ENCODE data around the gene LPAR6.

LPAR6 gene

DNA sequence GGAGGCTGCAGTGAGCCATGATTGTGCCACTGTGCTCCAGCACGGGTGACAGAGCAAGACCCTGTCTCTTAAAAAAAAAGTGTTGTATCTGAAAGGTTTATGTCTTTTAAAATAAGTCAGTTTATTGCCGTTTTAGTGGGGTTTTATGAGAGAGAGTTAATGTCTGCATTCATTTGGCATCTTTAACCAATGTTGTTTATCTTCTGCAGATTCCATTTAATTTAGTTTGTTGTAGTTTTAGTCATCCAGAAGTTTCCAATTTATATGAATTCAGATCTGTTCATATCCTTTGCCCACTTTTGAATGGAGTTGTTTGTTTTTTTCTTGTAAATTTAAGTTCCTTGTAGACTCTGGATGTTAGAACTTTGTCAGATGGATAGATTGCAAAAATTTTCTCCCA is 36.7 kb upstream of the LPAR6 start:
- H3K4me3 ChIP-seq (ENCODE audit: low read depth, low read length) = no peak overlapping the region
- WGBS (ENCODE audit: extremely low coverage, insufficient coverage, insufficient read length) = no CpG with 5 or more reads among the region's 2 CpGs
- no peak overlapping the region for H3K14ac ChIP-seq (ENCODE audit: low read length)
- no peak for DNase-seq
- H3K36me3 ChIP-seq (ENCODE audit: control insufficient read depth in 1 of 2, insufficient read depth in 2 of 2, low read length in 2 of 2) = no peaks in the 10 kb centered on the region
- H3K9ac ChIP-seq (ENCODE audit: low read length) = no peak overlapping the region
- H4K8ac ChIP-seq (ENCODE audit: low read depth, low read length) = no peak overlapping the region
- H2AFZ ChIP-seq (ENCODE audit: insufficient read depth, low read length, poor library complexity) = no peak overlapping the region
- H3K4ac ChIP-seq (ENCODE audit: low read depth, low read length) = no peak overlapping the region
- H3K27ac ChIP-seq (ENCODE audit: low read depth, low read length) = no peak overlapping the region
- H2BK12ac ChIP-seq (ENCODE audit: low read length) = no peak overlapping the region
- no peaks in the 10 kb centered on the region for H3K9me3 ChIP-seq (ENCODE audit: insufficient read depth, low read depth, low read length)
- H3K18ac ChIP-seq (ENCODE audit: low read length) = no peak overlapping the region
- H2BK5ac ChIP-seq (ENCODE audit: low read depth, low read length, poor library complexity) = no peak overlapping the region
- H2AK5ac ChIP-seq (ENCODE audit: low read length) = no peak overlapping the region
- no peaks in the 10 kb centered on the region for H3K27me3 ChIP-seq (ENCODE audit: insufficient read depth, low read length)
- H3K79me2 ChIP-seq (ENCODE audit: control insufficient read depth, insufficient read depth, low read length, poor library complexity) = no peaks in the 10 kb centered on the region
- no peak overlapping the region for H4K12ac ChIP-seq (ENCODE audit: low read depth, low read length)
- H3K23ac ChIP-seq (ENCODE audit: low read length) = no peak overlapping the region
- H4K91ac ChIP-seq (ENCODE audit: low read depth, low read length) = no peak overlapping the region
- no peaks in the 10 kb centered on the region for H3K79me1 ChIP-seq (ENCODE audit: low read length)
- no peak overlapping the region for H3K4me2 ChIP-seq (ENCODE audit: low read length)
- no peaks in the 10 kb centered on the region for H3K4me1 ChIP-seq (ENCODE audit: control insufficient read depth in 1 of 2, insufficient read depth in 2 of 2, low read length in 2 of 2)
- no peak overlapping the region for H2BK120ac ChIP-seq (ENCODE audit: insufficient read depth, low read length, poor library complexity)

DNA sequence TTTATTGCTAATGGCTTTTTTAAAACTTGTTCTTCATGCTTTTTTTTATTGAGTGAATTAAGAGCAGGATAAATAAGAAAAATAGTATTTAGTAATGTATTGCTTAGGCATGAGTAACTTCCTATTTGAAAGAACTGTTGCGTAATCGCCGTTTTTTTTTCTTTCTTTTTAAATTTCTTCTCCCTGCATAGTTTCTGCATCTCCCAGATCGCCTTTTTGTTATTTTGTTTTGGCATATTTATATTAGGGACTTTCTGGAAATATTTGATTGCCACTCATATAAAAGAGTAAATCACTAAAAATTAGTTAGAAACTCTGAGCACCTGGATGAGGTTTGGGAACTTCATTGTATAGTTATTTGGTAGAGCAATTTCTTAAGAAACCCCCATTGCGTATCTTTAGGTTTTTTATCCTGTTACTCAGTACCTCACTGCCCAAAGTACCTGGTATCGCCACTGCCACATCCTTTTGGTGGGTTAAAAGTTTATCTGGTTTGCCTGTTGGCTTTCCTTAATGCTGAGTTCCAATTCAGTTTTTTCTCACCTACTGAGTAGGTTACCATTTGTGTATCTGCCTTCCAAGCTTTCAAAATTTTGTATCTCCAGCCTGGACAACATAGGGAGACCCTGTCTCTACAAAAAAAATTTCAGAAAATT is 36.2 kb upstream of the LPAR6 start:
- no peaks in the 10 kb centered on the region for H3K36me3 ChIP-seq (ENCODE audit: control insufficient read depth in 1 of 2, insufficient read depth in 2 of 2, low read length in 2 of 2)
- no peak overlapping the region for H3K4ac ChIP-seq (ENCODE audit: low read depth, low read length)
- H3K14ac ChIP-seq (ENCODE audit: low read length) = no peak overlapping the region
- no peak overlapping the region for H2BK5ac ChIP-seq (ENCODE audit: low read depth, low read length, poor library complexity)
- H2BK12ac ChIP-seq (ENCODE audit: low read length) = no peak overlapping the region
- H4K91ac ChIP-seq (ENCODE audit: low read depth, low read length) = no peak overlapping the region
- no peak overlapping the region for H2AFZ ChIP-seq (ENCODE audit: insufficient read depth, low read length, poor library complexity)
- no peaks in the 10 kb centered on the region for H3K79me1 ChIP-seq (ENCODE audit: low read length)
- H3K79me2 ChIP-seq (ENCODE audit: control insufficient read depth, insufficient read depth, low read length, poor library complexity) = no peaks in the 10 kb centered on the region
- H2BK120ac ChIP-seq (ENCODE audit: insufficient read depth, low read length, poor library complexity) = no peak overlapping the region
- no peaks in the 10 kb centered on the region for H3K27me3 ChIP-seq (ENCODE audit: insufficient read depth, low read length)
- H3K4me3 ChIP-seq (ENCODE audit: low read depth, low read length) = no peak overlapping the region
- no peak overlapping the region for H3K9ac ChIP-seq (ENCODE audit: low read length)
- no peak overlapping the region for H4K12ac ChIP-seq (ENCODE audit: low read depth, low read length)
- H3K27ac ChIP-seq (ENCODE audit: low read depth, low read length) = no peak overlapping the region
- H3K9me3 ChIP-seq (ENCODE audit: insufficient read depth, low read depth, low read length) = no peaks in the 10 kb centered on the region
- H3K4me2 ChIP-seq (ENCODE audit: low read length) = no peak overlapping the region
- H3K4me1 ChIP-seq (ENCODE audit: control insufficient read depth in 1 of 2, insufficient read depth in 2 of 2, low read length in 2 of 2) = no peaks in the 10 kb centered on the region
- no peak overlapping the region for H3K18ac ChIP-seq (ENCODE audit: low read length)
- no peak overlapping the region for H3K23ac ChIP-seq (ENCODE audit: low read length)
- no peak overlapping the region for H4K8ac ChIP-seq (ENCODE audit: low read depth, low read length)
- peak in 1 of 2 donors; percentile 57 for DNase-seq
- no CpG with 5 or more reads among the region's 6 CpGs for WGBS (ENCODE audit: extremely low coverage, insufficient coverage, insufficient read length)
- H2AK5ac ChIP-seq (ENCODE audit: low read length) = no peak overlapping the region

GRCh38 chr13:48448285-48448958 is 35.5 kb upstream of the LPAR6 start:
- Histone ChIP-seq H4K91ac (ENCODE audit: low read depth, low read length) (no peak overlapping the region), H2BK5ac (ENCODE audit: low read depth, low read length, poor library complexity) (no peak overlapping the region)
- no CpG with 5 or more reads among the region's 3 CpGs for WGBS (ENCODE audit: extremely low coverage, insufficient coverage, insufficient read length)

GRCh38 chr13:48446464-48446863 is 33.6 kb upstream of the LPAR6 start:
- Histone ChIP-seq H3K36me3 (ENCODE audit: control insufficient read depth in 1 of 2, insufficient read depth in 2 of 2, low read length in 2 of 2) (no peaks in the 10 kb centered on the region), H3K4me2 (ENCODE audit: low read length) (no peak overlapping the region), H2BK12ac (ENCODE audit: low read length) (no peak overlapping the region), H3K9me3 (ENCODE audit: insufficient read depth, low read depth, low read length) (no peaks in the 10 kb centered on the region), H3K4me3 (ENCODE audit: low read depth, low read length) (no peak overlapping the region), H2BK5ac (ENCODE audit: low read depth, low read length, poor library complexity) (no peak overlapping the region), H3K23ac (ENCODE audit: low read length) (no peak overlapping the region), H2AFZ (ENCODE audit: insufficient read depth, low read length, poor library complexity) (no peak overlapping the region), H2BK120ac (ENCODE audit: insufficient read depth, low read length, poor library complexity) (no peak overlapping the region), H4K91ac (ENCODE audit: low read depth, low read length) (no peak overlapping the region), H3K27me3 (ENCODE audit: insufficient read depth, low read length) (no peaks in the 10 kb centered on the region), H3K14ac (ENCODE audit: low read length) (no peak overlapping the region), H2AK5ac (ENCODE audit: low read length) (no peak overlapping the region), H3K27ac (ENCODE audit: low read depth, low read length) (no peak overlapping the region), H3K79me1 (ENCODE audit: low read length) (no peaks in the 10 kb centered on the region), H3K9ac (ENCODE audit: low read length) (no peak overlapping the region), H3K4ac (ENCODE audit: low read depth, low read length) (no peak overlapping the region), H4K12ac (ENCODE audit: low read depth, low read length) (no peak overlapping the region), H3K79me2 (ENCODE audit: control insufficient read depth, insufficient read depth, low read length, poor library complexity) (no peaks in the 10 kb centered on the region), H3K18ac (ENCODE audit: low read length) (no peak overlapping the region), H4K8ac (ENCODE audit: low read depth, low read length) (no peak overlapping the region), H3K4me1 (ENCODE audit: control insufficient read depth in 1 of 2, insufficient read depth in 2 of 2, low read length in 2 of 2) (no peaks in the 10 kb centered on the region)
- no CpG with 5 or more reads among the region's 1 CpG for WGBS (ENCODE audit: extremely low coverage, insufficient coverage, insufficient read length)
- DNase-seq = peak in 1 of 2 donors; percentile 11

More at GRCh38 chr13:48448285-48448958, 35.5 kb upstream of the LPAR6 start:
- Histone ChIP-seq H3K79me1 (ENCODE audit: low read length) (no peaks in the 10 kb centered on the region), H3K4me3 (ENCODE audit: low read depth, low read length) (no peak overlapping the region), H3K4ac (ENCODE audit: low read depth, low read length) (no peak overlapping the region), H3K14ac (ENCODE audit: low read length) (no peak overlapping the region), H3K27ac (ENCODE audit: low read depth, low read length) (no peak overlapping the region), H3K9ac (ENCODE audit: low read length) (no peak overlapping the region), H3K23ac (ENCODE audit: low read length) (no peak overlapping the region), H3K4me1 (ENCODE audit: control insufficient read depth in 1 of 2, insufficient read depth in 2 of 2, low read length in 2 of 2) (no peaks in the 10 kb centered on the region), H2BK12ac (ENCODE audit: low read length) (no peak overlapping the region), H3K27me3 (ENCODE audit: insufficient read depth, low read length) (no peaks in the 10 kb centered on the region), H3K18ac (ENCODE audit: low read length) (no peak overlapping the region), H4K8ac (ENCODE audit: low read depth, low read length) (no peak overlapping the region), H4K12ac (ENCODE audit: low read depth, low read length) (no peak overlapping the region), H3K9me3 (ENCODE audit: insufficient read depth, low read depth, low read length) (no peaks in the 10 kb centered on the region), H2AK5ac (ENCODE audit: low read length) (no peak overlapping the region), H3K36me3 (ENCODE audit: control insufficient read depth in 1 of 2, insufficient read depth in 2 of 2, low read length in 2 of 2) (no peaks in the 10 kb centered on the region), H2BK120ac (ENCODE audit: insufficient read depth, low read length, poor library complexity) (no peak overlapping the region), H2AFZ (ENCODE audit: insufficient read depth, low read length, poor library complexity) (no peak overlapping the region), H3K4me2 (ENCODE audit: low read length) (no peak overlapping the region), H3K79me2 (ENCODE audit: control insufficient read depth, insufficient read depth, low read length, poor library complexity) (no peaks in the 10 kb centered on the region)
- DNase-seq = no peak
